Measurements from ENCODE around the gene CNTNAP2. TPM values are rescaled to one million over a fixed set of nuclear protein-coding genes. Genes with fewer than 3 reads are reported as not detected.

The CNTNAP2 gene
- total RNA-seq, 2 donors from 2014 or later, result 4.4 to 8.5 TPM

DNA sequence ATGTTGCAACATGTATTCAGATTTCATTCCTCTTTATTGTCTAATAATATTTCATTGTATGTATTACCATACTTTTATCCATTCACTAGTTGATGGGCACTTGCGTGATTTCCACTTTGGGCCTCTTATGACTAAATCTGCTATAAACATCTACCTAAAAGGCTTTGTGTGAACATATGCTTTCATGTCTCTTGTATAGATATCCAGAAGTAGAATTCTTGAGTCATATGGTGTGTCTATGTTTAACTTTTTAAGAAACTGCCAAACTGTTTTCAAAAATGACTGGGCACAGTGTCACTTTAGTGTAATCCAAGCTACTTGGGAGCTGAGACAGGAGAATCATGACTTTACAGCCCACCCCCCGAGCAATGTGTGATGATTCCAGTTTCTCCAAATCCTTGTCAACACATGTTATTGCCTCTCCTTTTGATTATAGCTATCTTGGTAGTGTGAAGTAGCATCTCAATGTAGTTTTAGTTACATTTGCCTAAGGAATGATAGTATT, 1855.1 kb downstream of the CNTNAP2 start:
- Histone ChIP-seq H3K4me3 (no peak overlapping the region), H3K27ac (no peak overlapping the region), H3K27me3 (no peaks in the 10 kb centered on the region), H3K9ac (ENCODE audit: low read depth in 2 of 2, low read length in 2 of 2) (no peak overlapping the region), H3K36me3 (no peaks in the 10 kb centered on the region), H3K9me3 (no peaks in the 10 kb centered on the region), H3K4me1 (no peaks in the 10 kb centered on the region)
- TF ChIP-seq, protein P1, sequence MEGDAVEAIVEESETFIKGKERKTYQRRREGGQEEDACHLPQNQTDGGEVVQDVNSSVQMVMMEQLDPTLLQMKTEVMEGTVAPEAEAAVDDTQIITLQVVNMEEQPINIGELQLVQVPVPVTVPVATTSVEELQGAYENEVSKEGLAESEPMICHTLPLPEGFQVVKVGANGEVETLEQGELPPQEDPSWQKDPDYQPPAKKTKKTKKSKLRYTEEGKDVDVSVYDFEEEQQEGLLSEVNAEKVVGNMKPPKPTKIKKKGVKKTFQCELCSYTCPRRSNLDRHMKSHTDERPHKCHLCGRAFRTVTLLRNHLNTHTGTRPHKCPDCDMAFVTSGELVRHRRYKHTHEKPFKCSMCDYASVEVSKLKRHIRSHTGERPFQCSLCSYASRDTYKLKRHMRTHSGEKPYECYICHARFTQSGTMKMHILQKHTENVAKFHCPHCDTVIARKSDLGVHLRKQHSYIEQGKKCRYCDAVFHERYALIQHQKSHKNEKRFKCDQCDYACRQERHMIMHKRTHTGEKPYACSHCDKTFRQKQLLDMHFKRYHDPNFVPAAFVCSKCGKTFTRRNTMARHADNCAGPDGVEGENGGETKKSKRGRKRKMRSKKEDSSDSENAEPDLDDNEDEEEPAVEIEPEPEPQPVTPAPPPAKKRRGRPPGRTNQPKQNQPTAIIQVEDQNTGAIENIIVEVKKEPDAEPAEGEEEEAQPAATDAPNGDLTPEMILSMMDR (IDR thresholded peaks at IDR 0.05), result no peak
- intact Hi-C loops (cut with DNase I), result no loop called here
- no peak for DNase-seq

GRCh38 chr7:147978201-147978600, 1861.6 kb downstream of the CNTNAP2 start:
- H3K9me3 ChIP-seq, result no peaks in the 10 kb centered on the region
- TF ChIP-seq, protein P1 (IDR thresholded peaks at IDR 0.05), result no peak
- intact Hi-C loops (cut with DNase I), result no loop called here
- H3K4me1 ChIP-seq, result no peaks in the 10 kb centered on the region
- DNase-seq, result no peak
- H3K27me3 ChIP-seq, result no peaks in the 10 kb centered on the region
- H3K4me3 ChIP-seq, result no peak overlapping the region
- H3K9ac ChIP-seq (ENCODE audit: low read depth in 2 of 2, low read length in 2 of 2), result no peak overlapping the region
- H3K36me3 ChIP-seq, result no peaks in the 10 kb centered on the region
- H3K27ac ChIP-seq, result no peak overlapping the region

- Histone ChIP-seq H3K4me3 (no peak overlapping the region), H3K4me1 (no peaks in the 10 kb centered on the region), H3K36me3 (no peaks in the 10 kb centered on the region), H3K27ac (no peak overlapping the region), H3K9ac (ENCODE audit: low read depth in 2 of 2, low read length in 2 of 2) (no peak overlapping the region), H3K9me3 (no peaks in the 10 kb centered on the region), H3K27me3 (no peaks in the 10 kb centered on the region)
- no peak for DNase-seq
- intact Hi-C loops (cut with DNase I), result no loop called here
- TF ChIP-seq, protein P1 (IDR thresholded peaks at IDR 0.05), result no peak
These were observed 1862.0 kb downstream of the CNTNAP2 start for GRCh38 chr7:147978651-147979050.

GRCh38 chr7:147980826-147981813, 1864.5 kb downstream of the CNTNAP2 start:
- Histone ChIP-seq H3K9ac (ENCODE audit: low read depth in 2 of 2, low read length in 2 of 2) (no peak overlapping the region), H3K36me3 (no peaks in the 10 kb centered on the region), H3K4me3 (no peak overlapping the region), H3K27me3 (no peaks in the 10 kb centered on the region), H3K4me1 (no peaks in the 10 kb centered on the region), H3K27ac (no peak overlapping the region), H3K9me3 (no peaks in the 10 kb centered on the region)
- intact Hi-C loops (cut with DNase I), result no loop called here
- no peak for DNase-seq
- TF ChIP-seq, protein P1 (IDR thresholded peaks at IDR 0.05), result no peak

GRCh38 chr7:147982307-147982706, 1865.7 kb downstream of the CNTNAP2 start:
- TF ChIP-seq, protein P1 (IDR thresholded peaks at IDR 0.05), result no peak
- Histone ChIP-seq H3K4me3 (no peak overlapping the region), H3K36me3 (no peaks in the 10 kb centered on the region), H3K9me3 (no peaks in the 10 kb centered on the region), H3K27ac (no peak overlapping the region), H3K27me3 (no peaks in the 10 kb centered on the region), H3K9ac (ENCODE audit: low read depth in 2 of 2, low read length in 2 of 2) (no peak overlapping the region), H3K4me1 (no peaks in the 10 kb centered on the region)
- intact Hi-C loops (cut with DNase I), result no loop called here
- no peak for DNase-seq
